Ishikawa (cell line): ENCODE results near the gene SETBP1.

Source experiments
- EP300 ChIP-seq: IDR thresholded peaks from 2 replicates; pipeline ENCODE4 v1.6.1; 2012; ENCODE audit warnings: borderline replicate concordance
- MAX ChIP-seq: IDR thresholded peaks from 2 replicates; pipeline ENCODE4 v1.6.1; 2012
- RAD21 ChIP-seq: IDR thresholded peaks from 2 replicates; pipeline ENCODE4 v1.6.1; 2012; ENCODE audit warnings: low read depth
- REST ChIP-seq: IDR thresholded peaks from 2 replicates; pipeline ENCODE4 v1.6.1; 2012; ENCODE audit warnings: low read depth, mild to moderate bottlenecking

GRCh38 chr18:44850001-44850400 is 169.3 kb downstream of the SETBP1 start:
- TF ChIP-seq EP300 (no peak), RAD21 (no peak), MAX (no peak), REST (no peak)
